H1 (cell line): ENCODE data around the gene ANKRD31. TPM values are rescaled to one million over a fixed set of nuclear protein-coding genes. Genes with fewer than 3 reads are reported as not detected.
A peak's percentile ranks its signal among the peaks of the same experiment; 100 is the strongest.

Experiments
- CTCF ChIA-PET: fragments of 300-600 bp; sonication (Branson Sonifier 250); formaldehyde crosslinking; loops from one replicate; lab custom pipeline; 2021; ENCODE audit not compliant: partially characterized antibody; lab: Charles Lee
- POLR2A ChIA-PET: fragments of 300-600 bp; sonication (Branson Sonifier 250); formaldehyde crosslinking; loops from one replicate; lab custom pipeline; 2021; ENCODE audit warnings: inconsistent platforms; ENCODE audit not compliant: partially characterized antibody; lab: Charles Lee
- DNase-seq, 2 experiments: peaks; one replicate each; pipeline versions ENCODE4 v3.0.0 to v3.0.0-alpha.2; 2010 to 2022; ENCODE audit warnings: low spot score in 2 of 2, low read depth in 1 of 2, mixed read lengths in 1 of 2
- FAIRE-seq: peaks from 2 replicates; lab custom pipeline; 2011; peaks lifted over from hg19 to GRCh38; lab: Jason Lieb, UNC
- H2AFZ ChIP-seq: 2 replicates; pipeline ENCODE4 v1.8.1; 2012; ENCODE audit warnings: low read length, inconsistent platforms
- H2AK5ac ChIP-seq: 2 replicates; pipeline ENCODE4 v1.6.1; 2013; ENCODE audit warnings: low read depth, low read length
- H2BK120ac ChIP-seq: replicated peaks from 2 replicates; pipeline ENCODE3; 2013; ENCODE audit warnings: low read depth, low read length, inconsistent platforms
- H2BK12ac ChIP-seq: 2 replicates; pipeline ENCODE4 v1.6.1; 2013; ENCODE audit warnings: low read depth, low read length
- H2BK15ac ChIP-seq: 2 replicates; pipeline ENCODE4 v1.6.1; 2013; ENCODE audit warnings: low read length
- H2BK20ac ChIP-seq: 2 replicates; pipeline ENCODE4 v1.6.1; 2013; ENCODE audit warnings: low read length
- H2BK5ac ChIP-seq: 2 replicates; pipeline ENCODE4 v1.6.1; 2013; ENCODE audit warnings: low read depth, low read length
- H3K14ac ChIP-seq: 2 replicates; pipeline ENCODE4 v1.6.1; 2013; ENCODE audit warnings: inconsistent platforms; ENCODE audit not compliant: insufficient read length
- H3K18ac ChIP-seq: 2 replicates; pipeline ENCODE4 v1.6.1; 2013; ENCODE audit warnings: low read length; ENCODE audit errors: extremely low read depth
- H3K23ac ChIP-seq: 2 replicates; pipeline ENCODE4 v1.6.1; 2013; ENCODE audit warnings: inconsistent platforms; ENCODE audit not compliant: insufficient read length
- H3K23me2 ChIP-seq: 2 replicates; pipeline ENCODE4 v1.6.1; 2013; ENCODE audit warnings: low read depth, low read length
- H3K27ac ChIP-seq: 2 replicates; pipeline ENCODE4 v1.6.1; 2011; ENCODE audit warnings: low read depth, low read length, inconsistent platforms
- H3K27me3 ChIP-seq, 4 experiments: replicated peaks in 1 of 4; 1 replicate in 1 of 4; 2 replicates in 3 of 4; pipeline versions ENCODE4 v1.6.1 to v1.8.1; 2011 to 2013; ENCODE audit warnings: low read length in 3 of 4, mild to moderate bottlenecking in 3 of 4, inconsistent platforms in 2 of 4, mixed read lengths in 2 of 4, moderate library complexity in 1 of 4; ENCODE audit not compliant: control insufficient read depth in 3 of 4, insufficient read depth in 3 of 4; ENCODE audit errors: extremely low read depth in 1 of 4
- H3K36me3 ChIP-seq, 4 experiments: 2 replicates each; pipeline versions ENCODE4 v1.6.1 to v1.8.1; 2011 to 2013; ENCODE audit warnings: mild to moderate bottlenecking in 4 of 4, low read length in 3 of 4, moderate library complexity in 2 of 4, control low read depth in 1 of 4, inconsistent platforms in 1 of 4; ENCODE audit not compliant: insufficient read depth in 4 of 4, control insufficient read depth in 2 of 4
- H3K4ac ChIP-seq: replicated peaks from 2 replicates; pipeline ENCODE3; 2013; ENCODE audit warnings: low read length, low read depth, mixed read lengths, inconsistent platforms; ENCODE audit not compliant: insufficient read length
- H3K4me1 ChIP-seq, 4 experiments: replicated peaks in 1 of 4; 1 replicate in 1 of 4; 2 replicates in 3 of 4; pipeline versions ENCODE4 v1.6.1 to v1.8.1; 2011 to 2013; ENCODE audit warnings: low read length in 3 of 4, inconsistent platforms in 2 of 4, mixed read lengths in 1 of 4; ENCODE audit not compliant: insufficient read depth in 4 of 4, control insufficient read depth in 3 of 4
- H3K4me2 ChIP-seq, 2 experiments: 2 replicates each; pipeline versions ENCODE4 v1.6.1 to v1.8.1; 2011 to 2013; ENCODE audit warnings: low read depth in 2 of 2, low read length in 2 of 2, control low read depth in 1 of 2, inconsistent platforms in 1 of 2, mild to moderate bottlenecking in 1 of 2; ENCODE audit not compliant: insufficient read depth in 1 of 2
- H3K4me3 ChIP-seq, 4 experiments: fragments of 200-600, 300-600 bp in 1 of 4; sonication (generic), shearing (Covaris generic), sonication (Bioruptor Twin) in 1 of 4; 2 replicates each; pipeline versions ENCODE4 v1.5.1 to v1.8.1; 2011 to 2016; ENCODE audit warnings: low read length in 4 of 4, low read depth in 3 of 4, control low read depth in 2 of 4, inconsistent platforms in 2 of 4, mild to moderate bottlenecking in 2 of 4, mixed read lengths in 1 of 4, moderate library complexity in 1 of 4; ENCODE audit not compliant: insufficient read depth in 2 of 4; ENCODE audit errors: extremely low read depth in 1 of 4
- H3K56ac ChIP-seq: replicated peaks from 2 replicates; pipeline ENCODE3; 2013; ENCODE audit warnings: low read depth, mild to moderate bottlenecking, mixed read lengths, low read length, inconsistent platforms; ENCODE audit not compliant: insufficient read length
- H3K79me1 ChIP-seq: 2 replicates; pipeline ENCODE4 v1.6.1; 2013; ENCODE audit warnings: low read depth, low read length, control low read depth
- H3K79me2 ChIP-seq, 2 experiments: 2 replicates each; pipeline versions ENCODE4 v1.6.1 to v1.8.1; 2012 to 2013; ENCODE audit warnings: low read length in 2 of 2, mild to moderate bottlenecking in 2 of 2, inconsistent platforms in 1 of 2; ENCODE audit not compliant: insufficient read depth in 2 of 2, control insufficient read depth in 1 of 2
- H3K9ac ChIP-seq, 4 experiments: replicated peaks in 1 of 4; 1 replicate in 1 of 4; 2 replicates in 3 of 4; pipeline versions ENCODE4 v1.6.1 to v1.8.1; 2011 to 2013; ENCODE audit warnings: low read depth in 3 of 4, low read length in 3 of 4, control low read depth in 2 of 4, mild to moderate bottlenecking in 2 of 4, moderate library complexity in 2 of 4, inconsistent platforms in 1 of 4; ENCODE audit errors: extremely low read depth in 1 of 4
- H3K9me3 ChIP-seq, 2 experiments: 2 replicates each; pipeline versions ENCODE4 v1.6.1 to v1.8.1; 2012 to 2013; ENCODE audit warnings: mild to moderate bottlenecking in 2 of 2, moderate library complexity in 2 of 2, control low read depth in 1 of 2, inconsistent platforms in 1 of 2, low read depth in 1 of 2, low read length in 1 of 2, mixed read lengths in 1 of 2; ENCODE audit not compliant: insufficient read depth in 2 of 2
- H4K20me1 ChIP-seq, 2 experiments: replicated peaks in 1 of 2; 2 replicates each; pipeline versions ENCODE3 to v1.8.1; 2011 to 2013; ENCODE audit warnings: inconsistent platforms in 2 of 2, low read length in 2 of 2, mild to moderate bottlenecking in 1 of 2; ENCODE audit not compliant: insufficient read depth in 2 of 2, control insufficient read depth in 1 of 2
- H4K5ac ChIP-seq: 2 replicates; pipeline ENCODE4 v1.6.1; 2013; ENCODE audit warnings: low read length, low read depth, mixed read lengths, inconsistent platforms; ENCODE audit not compliant: insufficient read length
- H4K8ac ChIP-seq: 2 replicates; pipeline ENCODE4 v1.8.0; 2013; ENCODE audit warnings: mild to moderate bottlenecking, moderate library complexity, low read length, inconsistent platforms; ENCODE audit not compliant: insufficient read depth; ENCODE audit errors: extremely low read depth
- H4K91ac ChIP-seq: replicated peaks from 2 replicates; pipeline ENCODE3; 2013; ENCODE audit warnings: low read length, mixed read lengths, inconsistent platforms; ENCODE audit not compliant: insufficient read length
- E2F6 ChIP-seq: IDR thresholded peaks from 2 replicates; pipeline ENCODE4 v1.6.1; 2012; ENCODE audit warnings: inconsistent platforms
- POLR2A ChIP-seq, 2 experiments: IDR thresholded peaks; 1 replicate in 1 of 2; 2 replicates in 1 of 2; pipeline ENCODE4 v1.6.1; 2011; ENCODE audit warnings: low read depth in 2 of 2, low read length in 2 of 2, mild to moderate bottlenecking in 2 of 2; ENCODE audit errors: control extremely low read depth in 1 of 2
- POLR2AphosphoS5 ChIP-seq: IDR thresholded peaks from 2 replicates; pipeline ENCODE4 v1.6.1; 2011; ENCODE audit warnings: low read depth, low read length
- POU5F1 ChIP-seq: IDR thresholded peaks from 2 replicates; pipeline ENCODE4 v1.6.1; 2011; ENCODE audit warnings: low read depth, mild to moderate bottlenecking, low read length, moderate library complexity
- WGBS, 2 experiments: shearing (Covaris generic) in 1 of 2; methylation state at CpG; one replicate each; pipeline versions ENCODE4 v1.1.6 to v1.1.7; 2013 to 2015; ENCODE audit warnings: low lambda C conversion rate in 2 of 2, mixed read lengths in 2 of 2, inconsistent platforms in 1 of 2, low coverage in 1 of 2, missing lambda C conversion rate in 1 of 2; ENCODE audit not compliant: insufficient replicate concordance in 2 of 2, insufficient coverage in 1 of 2, insufficient read length in 1 of 2; ENCODE audit errors: extremely low coverage in 1 of 2, missing lambda C conversion rate in 1 of 2; 5-methylcytosine and 5-hydroxymethylcytosine counted together
- polyA plus RNA-seq, 7 experiments: library from polyadenylated mRNA; depleted of rRNA in 3 of 7; stranded (reverse) in 5 of 7; unstranded in 2 of 7; fragments of >200 nt in 5 of 7; fragments of 200-250 nt in 2 of 7; gene quantifications; 1 replicate in 5 of 7; 2 replicates in 1 of 7; 4 replicates in 1 of 7; pipeline versions ENCODE4 v1.2.1 to v1.2.3, GENCODE V29; 2011 to 2013; ENCODE audit warnings: missing spikeins in 2 of 7, mixed read lengths in 2 of 7
- total RNA-seq: library from RNA; stranded (reverse); fragmentation: NEBNext Ultra II Directional; extraction: Animal tissue kit (Norgen Biotek cat#: 25700); gene quantifications from 2 replicates; pipeline ENCODE4 v1.2.1, GENCODE V29; 2021

The ANKRD31 gene
- total and polyA plus RNA-seq, 2 of the 8 experiments (the other 6 are each of a cell fraction or from before 2014, with no cell fraction given), result 0.05 to 0.06 TPM

GRCh38 chr5:75048457-75048953 lies 188.2 kb downstream of the ANKRD31 start:
- H2BK20ac ChIP-seq, result no peak overlapping the region
- no peak overlapping the region for H2AK5ac ChIP-seq
- H2BK15ac ChIP-seq, result no peak overlapping the region
- H3K4me3 ChIP-seq, result no peak overlapping the region
- peaks cover 0 to 8% of the 10 kb centered on the region in 2 experiments for H4K20me1 ChIP-seq
- H3K79me1 ChIP-seq, result no peaks in the 10 kb centered on the region; the same call in 1 of the 2 replicates
- no peak overlapping the region for H2AFZ ChIP-seq
- H3K23me2 ChIP-seq, result peaks cover 4% of the 10 kb centered on the region; the same call in 1 of the 2 replicates
- H3K27ac ChIP-seq, result no peak overlapping the region
- no peak overlapping the region for H4K8ac ChIP-seq
- H2BK120ac ChIP-seq, result no peak overlapping the region
- peaks cover 0 to 22% (median 8%) of the 10 kb centered on the region in 4 experiments; a peak in 4 of 7 replicates for H3K27me3 ChIP-seq
- FAIRE-seq (no peak), DNase-seq (no peak)
- H3K9me3 ChIP-seq, result no peaks in the 10 kb centered on the region
- no peak overlapping the region; a peak in 1 of 4 replicates for H3K4me2 ChIP-seq
- no peak overlapping the region for H3K4ac ChIP-seq
- 0 out of 7 replicates have a peak overlapping the region, but pooled peaks of 1 of the 4 experiments have one; percentile 16 for H3K9ac ChIP-seq
- H3K36me3 ChIP-seq, result peaks cover 0 to 10% (median 0%) of the 10 kb centered on the region in 4 experiments; a peak in 3 of 8 replicates
- no peak overlapping the region for H2BK12ac ChIP-seq
- POLR2A ChIA-PET, result no interaction called here
- no peak overlapping the region for H3K14ac ChIP-seq
- H3K4me1 ChIP-seq, result peaks cover 11 to 17% (median 13%) of the 10 kb centered on the region in 4 experiments
- H3K18ac ChIP-seq, result no peak overlapping the region
- TF ChIP-seq POLR2AphosphoS5 (peak; percentile 58; the same call in 1 of the 2 replicates), POU5F1 (no peak), E2F6 (no peak), POLR2A (IDR thresholded peaks at IDR 0.05; ENCODE audit: control extremely low read depth in 1 of 2, low read depth in 2 of 2, low read length in 2 of 2) (peak in 1 of 2 experiments; percentile 69; a peak in 1 of 3 replicates)
- no peak overlapping the region for H4K5ac ChIP-seq
- CTCF ChIA-PET, result interaction anchor here (0.8 to 3.8 kb wide), 15 partner anchors 11 to 288 kb away, joined by 3 to 41 read pairs (median 6); partner anchors contain the start of genes ANKRD31 and HMGCR
- H2BK5ac ChIP-seq, result no peak overlapping the region
- no peak overlapping the region for H4K91ac ChIP-seq
- peaks cover 0 to 52% of the 10 kb centered on the region in 2 experiments; a peak in 2 of 4 replicates for H3K79me2 ChIP-seq
- 89% methylated on average over 7 of the region's 7 CpGs; no CpG with 5 or more reads in 1 of the 2 experiments for WGBS, 2 experiments
- H3K56ac ChIP-seq, result no peak overlapping the region
- H3K23ac ChIP-seq, result no peak overlapping the region
